HG03460 (cell line): ENCODE measurements around the gene SDK2.

ENCODE experiments used
- ATAC-seq: cut with Tn5 transposase; IDR thresholded peaks from one replicate; pipeline ENCODE4 v1.9.1; 2021; ENCODE audit not compliant: unreplicated experiment

The SDK2 gene

GRCh38 chr17:73637866-73638265 lies 6.4 kb downstream of the SDK2 start:
- no peak for ATAC-seq

DNA sequence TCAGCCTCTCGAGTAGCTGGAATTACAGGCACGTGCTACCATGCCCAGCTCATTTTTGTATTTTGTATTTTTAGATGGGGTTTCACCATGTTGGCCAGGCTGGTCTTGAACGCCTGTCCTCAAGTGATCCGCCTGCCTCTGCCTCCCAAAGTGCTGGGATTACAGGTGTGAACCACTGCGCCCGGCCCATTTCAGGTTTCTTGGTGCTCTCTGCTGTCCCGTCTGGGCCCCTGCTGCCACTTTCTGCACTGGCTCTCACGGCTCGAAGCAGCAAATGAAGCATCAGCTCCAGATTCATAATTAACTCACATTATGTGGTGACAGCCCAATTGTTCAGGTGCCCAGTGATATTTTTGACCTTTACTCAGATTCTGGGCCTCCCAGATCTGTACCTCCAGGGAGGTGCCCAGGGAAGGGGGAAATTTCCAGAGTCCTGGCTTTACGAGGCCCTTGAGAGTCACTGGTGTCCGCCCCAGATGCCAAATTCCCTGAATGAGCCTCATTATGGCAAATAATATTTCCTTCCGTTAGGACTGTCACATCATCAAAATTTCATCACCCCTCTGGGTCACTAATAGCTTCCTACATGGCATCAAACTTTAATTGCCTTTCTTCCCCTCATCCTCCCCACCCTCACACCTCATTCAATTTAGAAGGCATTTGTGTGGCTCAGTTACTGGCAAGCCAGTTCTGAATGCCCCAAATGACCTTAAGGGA lies 9.0 kb downstream of the SDK2 start:
- no peak for ATAC-seq

GRCh38 chr17:73634629-73635028 lies 9.6 kb downstream of the SDK2 start:
- ATAC-seq, result no peak

DNA sequence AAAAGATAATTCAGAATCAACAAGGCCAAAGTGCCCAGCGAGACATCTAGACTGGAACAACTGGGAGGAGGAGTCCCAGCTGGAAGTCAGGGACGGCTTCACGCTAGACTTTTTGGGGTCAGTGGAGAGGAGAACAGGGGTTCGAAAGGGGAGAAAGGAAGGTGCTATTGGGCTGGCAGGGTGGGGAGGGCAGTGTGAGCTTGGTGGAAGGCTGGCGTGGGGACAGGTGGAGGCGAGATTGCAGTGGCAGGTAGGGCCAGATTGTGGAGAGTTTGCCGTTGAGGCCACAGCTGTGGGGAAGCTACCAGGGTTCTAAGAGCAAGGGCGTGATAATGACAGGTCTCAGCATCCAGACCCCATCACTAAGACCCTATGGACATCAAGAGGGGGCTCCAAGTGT lies 10.5 kb downstream of the SDK2 start:
- ATAC-seq, result no peak

GRCh38 chr17:73632513-73632912 lies 11.7 kb downstream of the SDK2 start:
- ATAC-seq, result no peak

- ATAC-seq, result no peak
These were observed 13.2 kb downstream of the SDK2 start for GRCh38 chr17:73630965-73631595.

DNA sequence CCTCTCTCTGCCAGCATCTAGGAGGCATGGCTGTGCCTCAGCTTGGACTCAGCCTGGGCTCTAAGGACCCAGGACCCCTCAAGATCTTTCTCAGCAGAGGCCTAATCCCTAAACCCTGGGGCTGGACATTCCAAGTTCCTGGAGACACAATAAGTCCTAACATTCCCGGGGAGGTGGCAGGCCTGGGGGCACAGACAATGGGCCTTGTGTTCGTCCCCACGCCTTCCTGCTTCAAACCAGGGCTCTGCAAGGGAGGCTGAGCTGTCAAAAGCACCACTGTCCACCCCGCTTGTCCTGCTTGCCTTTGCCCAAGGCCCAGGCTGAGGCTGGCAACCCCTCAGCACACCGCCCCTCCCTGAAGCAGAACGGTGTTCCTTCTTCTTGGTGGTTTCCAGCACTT lies 13.7 kb downstream of the SDK2 start:
- ATAC-seq, result no peak

DNA sequence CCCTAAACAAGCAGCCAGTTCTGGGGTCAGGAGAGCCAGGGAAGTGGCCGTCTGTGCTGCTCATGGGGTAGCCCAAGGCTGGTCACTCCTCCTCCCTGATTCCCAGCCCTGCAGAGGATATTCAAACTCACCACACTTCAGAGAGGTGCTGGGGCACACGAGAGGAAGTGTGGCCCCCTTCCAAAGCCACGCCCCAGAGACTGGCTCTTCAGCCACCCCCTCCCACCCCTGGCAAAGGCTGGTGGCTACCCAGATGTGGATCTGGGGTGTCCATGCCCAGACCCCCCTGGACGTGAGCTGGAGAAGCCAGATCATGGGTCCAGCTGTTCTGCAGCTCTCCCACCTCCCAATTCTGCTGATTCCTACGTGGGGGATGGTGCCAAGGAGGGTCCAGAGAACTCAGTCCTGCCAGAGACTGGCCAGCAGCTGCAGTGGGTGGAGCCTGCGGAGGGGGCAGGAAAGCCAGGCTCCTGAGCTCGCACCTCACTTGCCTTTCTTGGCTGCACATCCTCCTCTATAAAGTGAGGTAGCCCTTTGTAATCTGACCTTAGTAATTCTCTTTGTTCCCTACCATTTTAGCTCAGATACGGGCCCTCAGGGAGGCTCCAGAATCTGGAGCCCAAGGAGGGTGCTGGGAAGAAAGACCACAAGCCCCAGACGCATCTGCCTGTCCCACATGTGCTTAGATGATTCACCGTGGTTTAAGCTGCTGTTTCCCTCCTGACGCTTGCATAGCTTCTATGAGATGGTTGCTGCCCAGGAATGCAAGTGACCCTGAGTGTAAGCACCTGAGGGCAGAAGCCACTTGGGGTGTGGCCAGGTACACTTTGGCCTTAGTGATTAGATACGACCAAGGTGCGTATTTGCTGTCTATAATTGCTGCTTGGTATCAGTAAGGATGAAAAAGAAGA lies 15.3 kb downstream of the SDK2 start:
- no peak for ATAC-seq

- no peak for ATAC-seq
These were observed 18.1 kb downstream of the SDK2 start for GRCh38 chr17:73625991-73626673.

DNA sequence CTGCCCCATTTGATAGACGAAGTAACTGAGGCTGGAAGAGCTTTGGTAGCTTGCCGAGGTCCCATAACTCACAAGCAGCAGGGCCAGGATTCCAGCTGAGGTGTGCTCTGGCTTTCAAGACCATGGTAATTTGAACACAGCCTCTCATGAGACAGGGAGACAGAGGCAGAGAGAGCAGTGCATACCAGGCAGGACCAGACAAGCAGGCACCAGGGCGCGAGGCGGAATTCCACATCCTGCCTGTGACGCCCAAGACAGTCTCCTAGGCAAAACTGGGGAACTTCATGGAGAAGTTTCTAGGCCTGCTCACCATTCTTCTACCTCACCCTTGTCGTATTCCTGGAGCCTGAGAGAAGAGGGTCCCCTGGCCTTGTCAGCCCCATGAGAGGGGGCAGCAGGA lies 19.2 kb downstream of the SDK2 start:
- no peak for ATAC-seq

DNA sequence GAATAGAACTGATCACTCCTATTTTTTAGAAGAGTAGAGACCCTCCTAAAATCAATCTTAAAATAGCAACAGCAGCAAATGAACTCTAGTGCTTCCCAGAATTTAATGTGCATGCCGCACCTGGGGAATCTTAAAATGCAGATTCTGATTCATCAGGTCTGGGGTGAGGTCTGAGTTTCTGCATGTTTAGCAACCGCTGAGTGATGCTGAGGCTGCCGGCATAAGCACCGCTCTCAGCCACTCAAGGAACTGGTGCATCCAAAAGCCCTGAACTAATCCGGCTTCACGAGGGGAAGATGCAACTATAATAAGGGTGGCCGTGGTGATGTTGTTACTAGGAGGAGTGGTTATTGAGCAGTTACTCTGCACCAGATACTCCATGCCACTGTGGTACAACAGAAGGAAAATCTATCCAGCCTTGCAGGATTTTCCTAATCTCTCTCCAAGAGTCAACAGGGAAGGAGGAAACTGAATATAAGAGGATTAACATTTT lies 19.7 kb downstream of the SDK2 start:
- no peak for ATAC-seq

DNA sequence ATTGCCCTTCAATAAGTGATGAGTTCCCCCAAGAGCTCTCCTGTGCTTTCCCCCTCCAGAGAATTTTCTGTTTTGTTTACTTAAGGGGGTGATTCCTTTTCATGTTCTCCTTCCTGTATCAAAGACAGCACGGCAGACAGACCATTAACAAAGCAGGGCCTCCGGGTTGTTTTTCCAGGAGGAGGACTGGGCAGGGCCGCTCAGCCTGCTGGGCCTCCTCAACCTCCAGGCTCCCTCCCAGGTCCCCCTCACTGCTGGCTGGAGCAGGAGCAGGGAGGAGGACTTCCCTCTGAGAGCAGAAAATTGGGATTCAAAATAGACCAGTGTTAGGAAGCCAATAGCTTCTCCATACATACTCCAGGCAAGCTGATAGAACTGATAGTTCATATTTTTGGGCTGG lies 20.4 kb downstream of the SDK2 start:
- no peak for ATAC-seq

DNA sequence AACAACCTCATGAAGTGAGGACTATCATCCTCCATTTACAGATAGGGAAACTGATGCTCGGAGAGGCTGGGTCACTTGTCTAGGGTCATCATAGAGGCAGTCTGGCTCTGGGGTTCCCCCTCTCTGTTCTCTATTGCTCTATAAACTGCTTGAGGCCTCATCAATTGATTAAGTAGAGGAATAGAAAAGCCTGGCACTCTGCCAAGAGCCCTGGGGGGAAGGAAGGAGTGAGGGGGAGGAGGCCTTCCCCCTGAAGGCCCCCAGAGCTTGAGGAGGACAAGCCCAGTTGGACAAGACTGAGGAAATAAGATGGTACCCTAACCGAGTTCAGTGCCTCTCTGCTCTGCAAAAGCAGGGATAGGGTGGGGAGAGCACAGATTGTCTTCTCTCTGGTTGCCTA lies 21.0 kb downstream of the SDK2 start:
- ATAC-seq, result no peak

DNA sequence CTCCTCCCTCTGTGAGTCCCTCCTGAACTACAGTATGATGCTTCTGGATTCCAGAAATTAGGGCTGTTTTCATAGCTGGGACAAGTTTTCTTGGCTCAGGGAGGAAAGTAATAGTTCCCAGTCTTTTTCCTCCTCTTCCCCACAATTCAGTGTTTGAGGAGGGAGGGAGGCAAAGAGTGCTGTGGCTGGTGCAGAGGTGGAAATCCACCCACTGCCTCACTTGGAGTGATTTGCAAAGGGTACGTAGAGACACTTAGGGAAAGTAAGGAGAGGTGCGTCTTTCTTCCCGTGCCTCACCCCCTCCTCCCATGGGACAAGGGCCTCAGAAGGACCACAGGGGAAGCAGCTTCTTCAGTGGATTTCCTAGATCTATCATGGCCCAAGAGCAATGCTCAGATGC lies 21.9 kb downstream of the SDK2 start:
- ATAC-seq, result no peak

- ATAC-seq, result no peak
These were observed 22.6 kb downstream of the SDK2 start for GRCh38 chr17:73621685-73622084.

DNA sequence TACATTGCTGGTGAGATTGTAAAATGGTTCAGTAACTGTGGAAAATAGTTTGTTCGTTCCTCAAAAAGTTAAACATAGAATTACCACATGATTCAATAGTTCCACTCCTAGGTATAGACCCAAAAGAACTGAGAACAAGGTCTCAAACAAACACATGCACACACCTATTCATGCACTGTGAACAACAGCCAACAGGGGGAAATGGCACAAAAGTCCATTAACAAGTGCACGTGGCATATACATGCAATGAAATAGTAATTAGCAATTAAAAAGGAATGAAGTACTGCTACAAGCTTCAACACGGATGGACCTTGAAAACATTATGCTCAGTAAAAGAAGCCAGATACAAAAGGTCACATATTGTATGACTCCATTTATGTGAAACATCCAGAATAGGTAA lies 23.8 kb downstream of the SDK2 start:
- ATAC-seq, result no peak

GRCh38 chr17:73617501-73617900 lies 26.7 kb downstream of the SDK2 start:
- no peak for ATAC-seq

DNA sequence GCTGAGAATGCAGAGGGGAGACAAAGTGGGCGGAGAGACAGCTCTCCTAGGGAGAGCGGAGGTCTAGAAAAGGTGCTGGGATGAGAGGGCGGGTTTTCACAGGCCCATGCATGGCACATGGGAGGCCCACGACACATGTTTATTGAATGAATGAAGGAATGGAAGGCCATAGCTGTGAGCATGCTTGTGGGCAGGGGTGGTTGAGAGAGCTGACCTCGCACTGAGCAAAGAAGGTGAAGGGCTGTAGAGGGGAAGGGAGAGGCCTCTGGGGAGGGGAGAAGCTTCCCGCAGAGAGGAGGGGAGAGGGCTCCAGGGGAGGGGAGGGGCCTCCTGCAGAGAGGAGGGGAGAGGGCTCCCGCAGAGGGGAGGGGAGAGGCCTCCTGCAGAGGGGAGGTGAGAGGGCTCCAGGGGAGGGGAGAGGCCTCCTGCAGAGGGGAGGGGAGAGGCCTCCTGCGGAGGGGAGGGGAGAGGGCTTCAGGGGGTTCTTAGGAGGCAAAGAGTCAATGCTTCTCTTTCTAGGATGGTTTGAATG lies 27.3 kb downstream of the SDK2 start:
- ATAC-seq, result no peak

DNA sequence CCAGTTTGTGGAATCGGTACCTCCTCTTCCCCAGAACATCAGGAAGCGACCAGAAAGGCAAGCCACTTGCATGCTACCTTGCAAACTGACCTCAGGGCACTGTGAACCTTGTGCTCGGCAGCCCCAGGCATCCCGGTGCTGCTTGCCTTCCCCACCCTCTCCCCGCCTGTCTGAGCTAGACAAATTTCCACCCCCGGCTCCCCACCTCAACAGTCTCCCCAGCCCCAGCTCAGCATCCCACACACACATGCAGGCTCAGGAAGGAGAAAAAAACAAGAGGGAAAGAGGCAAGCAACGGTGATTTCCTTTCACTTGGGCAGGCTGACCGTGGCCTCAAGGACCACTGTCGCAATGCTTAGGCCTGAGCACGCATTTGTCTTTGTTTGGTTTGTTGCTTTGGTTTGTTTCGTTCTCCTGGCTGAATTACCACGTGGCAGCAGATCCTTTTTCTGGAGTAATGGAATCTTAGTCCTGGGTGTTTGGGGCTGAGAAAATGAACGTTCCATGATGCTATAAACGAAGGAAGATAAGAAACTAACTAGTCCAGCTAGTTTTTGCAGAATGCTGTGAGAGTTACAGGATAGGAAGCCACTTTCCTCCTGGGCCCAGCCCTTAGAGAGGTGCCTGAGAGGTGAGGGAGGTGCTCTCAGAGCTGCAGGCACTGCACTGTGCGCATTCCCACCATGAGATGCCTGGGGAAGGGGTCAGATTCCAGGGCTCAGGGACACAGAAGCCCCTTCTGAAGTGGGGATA lies 27.9 kb downstream of the SDK2 start:
- ATAC-seq, result no peak

DNA sequence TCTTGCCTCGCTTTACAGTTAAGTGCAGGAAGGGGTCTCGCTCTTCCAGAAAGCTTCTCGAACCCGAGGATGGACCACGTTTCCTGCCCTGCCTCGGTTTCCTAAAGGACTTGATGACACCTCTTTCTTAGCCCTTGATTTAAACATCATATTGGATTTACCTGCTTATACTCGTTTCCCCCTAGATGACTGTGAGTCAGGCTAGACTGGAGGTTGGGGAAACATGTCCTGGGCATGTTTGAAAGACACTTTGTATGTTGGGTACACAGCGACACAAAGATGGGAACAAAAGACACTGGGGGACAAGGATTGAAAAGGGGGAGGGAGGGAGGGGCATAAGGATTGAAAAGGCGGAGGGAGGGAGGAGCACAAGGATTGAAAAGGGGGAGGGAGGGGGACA lies 30.0 kb downstream of the SDK2 start:
- ATAC-seq, result no peak
